Uterus (tissue), 4 donors: ENCODE results near the gene ASAP2. TPM values are rescaled to one million over a fixed set of nuclear protein-coding genes. Genes with fewer than 3 reads are reported as not detected.
"Not testable (repeated sequence)": the region's sequence is repeated elsewhere in the genome, so short reads cannot be mapped to it uniquely, and the experiment has no call there.

Experiments
- DNase-seq, 2 donors: peaks; one replicate each; pipeline ENCODE4 v3.0.0-alpha.2; 2019 to 2020
- H3K27ac ChIP-seq, 2 donors: fragments of 200-600 bp; sonication (generic); 1 replicate in 1 of 2; 2 replicates in 1 of 2; pipeline ENCODE4 v1.5.1; 2016 to 2018
- H3K27me3 ChIP-seq, 2 donors: fragments of 200-600 bp; sonication (generic); one replicate each; pipeline ENCODE4 v1.5.1; 2018 to 2019; ENCODE audit warnings: control low read depth in 1 of 2
- H3K36me3 ChIP-seq, 2 donors: fragments of 200-600 bp; sonication (generic); one replicate each; pipeline ENCODE4 v1.5.1; 2019; ENCODE audit warnings: control low read depth in 1 of 2
- H3K4me1 ChIP-seq, 2 donors: fragments of 200-600 bp; sonication (generic); one replicate each; pipeline ENCODE4 v1.5.1; 2018 to 2019; ENCODE audit warnings: control low read depth in 1 of 2
- H3K4me3 ChIP-seq, 2 donors: fragments of 200-600 bp; sonication (generic); 1 replicate in 1 of 2; 2 replicates in 1 of 2; pipeline ENCODE4 v1.5.1; 2018 to 2019; ENCODE audit warnings: mild to moderate bottlenecking in 1 of 2
- H3K9me3 ChIP-seq, 2 donors: fragments of 200-600 bp; sonication (generic); one replicate each; pipeline ENCODE4 v1.5.1; 2019; ENCODE audit warnings: control low read depth in 1 of 2
- POLR2A ChIP-seq, 2 donors: fragments of 450-650 bp; IDR thresholded peaks; one replicate each; pipeline ENCODE4 v1.6.1; 2016; ENCODE audit warnings: antibody characterized with exemption in 2 of 2, mild to moderate bottlenecking in 1 of 2, moderate library complexity in 1 of 2
- intact Hi-C: fragments of 100-400 bp; cut with DNase I; formaldehyde crosslinking; loops from one replicate; pipeline ENCODE4 v1.15.1; 2023; ENCODE audit warnings: low total_unique reads
- total RNA-seq, 4 donors: library from RNA; depleted of rRNA in 3 of 4; stranded (reverse); fragments of >200 nt in 3 of 4; gene quantifications; one replicate each; pipeline versions ENCODE4 v1.1.0 to v1.2.4, GENCODE V29; 2014 to 2023
- TF ChIP-seq, protein P1 (sequence below), 4 experiments: fragments of 200-600 bp in 2 of 4; fragments of 450-650 bp in 2 of 4; sonication (generic) in 2 of 4; IDR thresholded peaks; one replicate each; pipeline ENCODE4 v1.5.1; 2016 to 2019; ENCODE audit warnings: antibody characterized with exemption in 4 of 4, mild to moderate bottlenecking in 2 of 4, moderate library complexity in 1 of 4
- donor health status: DM: yes; HTN: yes; CAD: no.

The ASAP2 gene
- total RNA-seq, 4 donors from 2014 or later = 24.3 to 55.5 (median 31.3) TPM

DNA sequence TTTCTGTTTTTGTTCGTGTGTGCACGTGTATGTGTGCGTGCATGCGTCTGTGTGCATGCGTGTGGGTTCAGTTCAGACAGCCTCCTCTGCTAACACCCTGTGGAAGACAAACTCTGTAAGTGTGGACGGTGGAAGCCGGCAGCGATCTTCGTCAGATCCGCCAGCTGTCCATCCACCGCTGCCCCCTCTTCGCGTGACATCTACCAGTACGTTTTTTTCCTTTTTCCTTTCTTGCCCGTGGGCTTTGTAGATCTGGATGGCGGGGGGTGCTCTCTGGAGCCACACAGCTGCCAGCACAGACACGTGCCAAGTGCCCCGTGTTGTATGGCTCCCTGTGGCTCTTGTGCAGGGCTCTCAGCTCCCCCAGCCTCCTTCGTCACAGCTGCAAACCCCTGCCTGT is 184.4 kb downstream of the ASAP2 start:
- TF ChIP-seq POLR2A (IDR thresholded peaks at IDR 0.05) = no peak
- TF ChIP-seq, protein P1, sequence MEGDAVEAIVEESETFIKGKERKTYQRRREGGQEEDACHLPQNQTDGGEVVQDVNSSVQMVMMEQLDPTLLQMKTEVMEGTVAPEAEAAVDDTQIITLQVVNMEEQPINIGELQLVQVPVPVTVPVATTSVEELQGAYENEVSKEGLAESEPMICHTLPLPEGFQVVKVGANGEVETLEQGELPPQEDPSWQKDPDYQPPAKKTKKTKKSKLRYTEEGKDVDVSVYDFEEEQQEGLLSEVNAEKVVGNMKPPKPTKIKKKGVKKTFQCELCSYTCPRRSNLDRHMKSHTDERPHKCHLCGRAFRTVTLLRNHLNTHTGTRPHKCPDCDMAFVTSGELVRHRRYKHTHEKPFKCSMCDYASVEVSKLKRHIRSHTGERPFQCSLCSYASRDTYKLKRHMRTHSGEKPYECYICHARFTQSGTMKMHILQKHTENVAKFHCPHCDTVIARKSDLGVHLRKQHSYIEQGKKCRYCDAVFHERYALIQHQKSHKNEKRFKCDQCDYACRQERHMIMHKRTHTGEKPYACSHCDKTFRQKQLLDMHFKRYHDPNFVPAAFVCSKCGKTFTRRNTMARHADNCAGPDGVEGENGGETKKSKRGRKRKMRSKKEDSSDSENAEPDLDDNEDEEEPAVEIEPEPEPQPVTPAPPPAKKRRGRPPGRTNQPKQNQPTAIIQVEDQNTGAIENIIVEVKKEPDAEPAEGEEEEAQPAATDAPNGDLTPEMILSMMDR (IDR thresholded peaks at IDR 0.05) = no peak
- no peaks in the 10 kb centered on the region for H3K36me3 ChIP-seq
- no peak overlapping the region for H3K27ac ChIP-seq
- H3K27me3 ChIP-seq = no peaks in the 10 kb centered on the region
- DNase-seq = no peak
- H3K9me3 ChIP-seq = no peaks in the 10 kb centered on the region
- no peak overlapping the region for H3K4me3 ChIP-seq
- intact Hi-C loops = no loop called here
- H3K4me1 ChIP-seq = peaks cover 0 to 4% of the 10 kb centered on the region in 2 donors

- H3K4me1 ChIP-seq = no peaks in the 10 kb centered on the region
- DNase-seq = no peak
- peak overlapping the region; percentile 77 to 86 for H3K27ac ChIP-seq
These were observed 185.5 kb downstream of the ASAP2 start for GRCh38 chr2:9391961-9392720.

GRCh38 chr2:9392898-9393765 is 186.5 kb downstream of the ASAP2 start:
- Histone ChIP-seq H3K4me3 (no peak overlapping the region), H3K27me3 (no peaks in the 10 kb centered on the region), H3K27ac (peak overlapping the region; percentile 77 to 86), H3K9me3 (no peaks in the 10 kb centered on the region), H3K36me3 (no peaks in the 10 kb centered on the region), H3K4me1 (peaks cover 0 to 1% of the 10 kb centered on the region in 2 donors)
- intact Hi-C loops = no loop called here
- DNase-seq = peak; percentile 57 to 68
- TF ChIP-seq, protein P1 (IDR thresholded peaks at IDR 0.05) = no peak
- no peak for TF ChIP-seq POLR2A (IDR thresholded peaks at IDR 0.05)

More at GRCh38 chr2:9391961-9392720, 185.5 kb downstream of the ASAP2 start:
- intact Hi-C loops = no loop called here
- TF ChIP-seq, protein P1 (IDR thresholded peaks at IDR 0.05) = no peak
- TF ChIP-seq POLR2A (IDR thresholded peaks at IDR 0.05) = no peak
- Histone ChIP-seq H3K36me3 (no peaks in the 10 kb centered on the region), H3K4me3 (no peak overlapping the region), H3K27me3 (no peaks in the 10 kb centered on the region), H3K9me3 (no peaks in the 10 kb centered on the region)

DNA sequence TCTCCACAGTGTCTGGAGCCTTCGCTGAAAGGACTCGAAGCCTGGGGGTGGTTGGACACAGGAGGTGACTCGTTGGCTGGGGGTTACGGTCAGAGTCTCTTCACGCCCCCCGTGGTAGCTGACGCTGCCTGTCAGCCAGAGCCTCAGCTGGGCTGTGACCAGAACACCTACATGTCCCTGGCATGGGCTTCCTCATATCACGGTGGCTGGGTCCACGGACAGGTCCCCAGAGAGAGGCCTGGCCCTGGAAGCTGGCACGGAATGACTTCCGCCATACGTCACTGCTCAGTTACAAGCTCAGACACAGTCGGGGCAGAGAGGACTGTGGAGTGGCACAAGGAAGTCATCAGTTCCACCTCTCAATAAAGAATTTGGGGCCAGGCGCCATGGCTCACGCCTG is 188.2 kb downstream of the ASAP2 start:
- no peak for TF ChIP-seq POLR2A (IDR thresholded peaks at IDR 0.05)
- TF ChIP-seq, protein P1 (IDR thresholded peaks at IDR 0.05) = no peak
- no peak for DNase-seq
- Histone ChIP-seq H3K27ac (no peak overlapping the region), H3K4me1 (peaks cover 0 to 6% of the 10 kb centered on the region in 2 donors), H3K27me3 (no peaks in the 10 kb centered on the region), H3K4me3 (no peak overlapping the region), H3K36me3 (no peaks in the 10 kb centered on the region), H3K9me3 (no peaks in the 10 kb centered on the region)
- intact Hi-C loops = no loop called here

DNA sequence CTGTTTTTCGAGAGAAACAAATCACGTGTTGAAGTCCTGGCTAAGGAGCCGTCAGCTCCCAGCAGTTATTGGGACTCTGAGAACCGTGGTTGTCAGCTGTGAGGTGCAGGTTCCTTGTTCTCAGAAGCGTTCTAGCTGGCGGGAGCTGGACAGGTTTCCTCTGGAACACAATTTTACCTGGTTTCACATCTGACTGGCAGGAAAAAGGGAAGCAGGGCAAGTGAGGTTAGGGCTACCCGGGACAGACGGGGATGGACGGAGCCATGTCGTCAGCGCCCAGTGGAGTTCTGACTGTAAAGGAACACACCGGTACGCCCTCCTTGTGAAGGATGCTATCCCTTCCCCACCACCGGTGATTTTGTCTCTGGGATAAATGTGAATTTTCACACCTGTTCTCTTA is 190.6 kb downstream of the ASAP2 start:
- Histone ChIP-seq H3K36me3 (no peaks in the 10 kb centered on the region), H3K9me3 (no peaks in the 10 kb centered on the region), H3K27me3 (no peaks in the 10 kb centered on the region), H3K4me1 (peaks cover 0 to 6% of the 10 kb centered on the region in 2 donors), H3K27ac (peak overlapping the region; percentile 36 to 61), H3K4me3 (no peak overlapping the region)
- TF ChIP-seq, protein P1 (IDR thresholded peaks at IDR 0.05) = no peak
- TF ChIP-seq POLR2A (IDR thresholded peaks at IDR 0.05) = no peak
- intact Hi-C loops = no loop called here
- no peak for DNase-seq

DNA sequence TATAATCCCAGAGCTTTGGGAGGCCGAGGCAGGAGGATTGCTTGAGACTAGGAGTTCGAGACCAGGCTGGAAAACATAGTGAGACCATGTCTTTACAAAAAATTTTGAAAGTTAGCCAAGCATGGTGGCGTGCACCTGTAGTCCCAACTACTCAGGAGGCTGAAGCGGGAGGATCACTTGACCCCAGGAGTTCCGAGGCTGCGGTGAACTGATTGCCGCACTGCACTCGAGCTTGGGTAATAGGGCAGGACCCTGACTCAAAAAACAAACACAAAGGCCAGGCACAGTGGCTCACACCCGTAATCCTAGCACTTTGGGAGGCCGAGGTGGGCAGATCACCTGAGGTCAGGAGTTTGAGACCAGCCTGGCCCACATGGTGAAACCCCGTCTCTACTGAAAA is 191.6 kb downstream of the ASAP2 start:
- H3K9me3 ChIP-seq, intact Hi-C loops, H3K36me3 ChIP-seq, DNase-seq, H3K27me3 ChIP-seq, H3K4me1 ChIP-seq, H3K4me3 ChIP-seq: not testable (repeated sequence)
- H3K27ac ChIP-seq = peak overlapping the region; percentile 82 to 89
